Esophagus squamous epithelium (tissue), 4 donors: ENCODE data around the gene SLC38A5.

Experiments used
- POLR2A ChIP-seq, 4 donors: fragments of 450-650 bp; IDR thresholded peaks; one replicate each; pipeline ENCODE4 v1.6.1; 2017; ENCODE audit warnings: antibody characterized with exemption in 4 of 4, mild to moderate bottlenecking in 4 of 4, moderate library complexity in 3 of 4
- TF ChIP-seq, protein P1 (sequence below), 6 experiments: fragments of 450-650 bp in 4 of 6; fragments of 200-600 bp in 2 of 6; sonication (generic) in 2 of 6; IDR thresholded peaks; one replicate each; pipeline ENCODE4 v1.5.1; 2016 to 2019; ENCODE audit warnings: antibody characterized with exemption in 6 of 6, mild to moderate bottlenecking in 4 of 6, moderate library complexity in 4 of 6

DNA sequence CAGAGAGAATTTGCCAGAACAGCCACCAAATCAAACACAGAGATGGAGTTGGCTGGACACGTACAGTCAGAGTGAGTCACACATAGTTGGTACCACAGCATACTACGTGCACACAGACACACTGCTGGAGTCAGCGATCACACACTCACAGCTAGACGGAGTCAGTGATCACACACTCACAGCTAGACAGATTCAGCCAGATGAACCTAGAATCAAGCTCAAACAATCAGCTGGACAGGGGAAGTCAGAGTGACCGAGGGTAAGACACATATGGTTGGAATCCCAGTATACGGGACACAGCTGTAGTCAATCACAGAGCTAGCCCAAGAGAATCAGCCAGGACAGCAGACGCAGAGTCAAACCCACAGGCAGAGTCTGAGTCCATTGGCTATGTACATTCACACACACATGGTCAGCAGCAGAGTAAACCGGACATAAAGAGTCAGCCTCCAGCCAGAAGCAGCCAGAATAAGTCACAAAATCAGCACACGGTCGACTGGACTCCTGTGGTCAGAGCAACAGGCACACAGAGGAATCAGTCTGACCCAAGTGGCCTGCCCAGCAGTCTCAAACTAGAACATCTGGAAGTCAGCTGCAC is 4.6 kb downstream of the SLC38A5 start:
- TF ChIP-seq, protein P1, sequence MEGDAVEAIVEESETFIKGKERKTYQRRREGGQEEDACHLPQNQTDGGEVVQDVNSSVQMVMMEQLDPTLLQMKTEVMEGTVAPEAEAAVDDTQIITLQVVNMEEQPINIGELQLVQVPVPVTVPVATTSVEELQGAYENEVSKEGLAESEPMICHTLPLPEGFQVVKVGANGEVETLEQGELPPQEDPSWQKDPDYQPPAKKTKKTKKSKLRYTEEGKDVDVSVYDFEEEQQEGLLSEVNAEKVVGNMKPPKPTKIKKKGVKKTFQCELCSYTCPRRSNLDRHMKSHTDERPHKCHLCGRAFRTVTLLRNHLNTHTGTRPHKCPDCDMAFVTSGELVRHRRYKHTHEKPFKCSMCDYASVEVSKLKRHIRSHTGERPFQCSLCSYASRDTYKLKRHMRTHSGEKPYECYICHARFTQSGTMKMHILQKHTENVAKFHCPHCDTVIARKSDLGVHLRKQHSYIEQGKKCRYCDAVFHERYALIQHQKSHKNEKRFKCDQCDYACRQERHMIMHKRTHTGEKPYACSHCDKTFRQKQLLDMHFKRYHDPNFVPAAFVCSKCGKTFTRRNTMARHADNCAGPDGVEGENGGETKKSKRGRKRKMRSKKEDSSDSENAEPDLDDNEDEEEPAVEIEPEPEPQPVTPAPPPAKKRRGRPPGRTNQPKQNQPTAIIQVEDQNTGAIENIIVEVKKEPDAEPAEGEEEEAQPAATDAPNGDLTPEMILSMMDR (IDR thresholded peaks at IDR 0.05): no peak
- TF ChIP-seq POLR2A (IDR thresholded peaks at IDR 0.05): no peak
